Sciatic nerve (tissue), 2 donors: ENCODE measurements around the gene TMEM168. TPM values are rescaled to one million over a fixed set of nuclear protein-coding genes. Genes with fewer than 3 reads are reported as not detected.
"Not testable (repeated sequence)": the region's sequence is repeated elsewhere in the genome, so short reads cannot be mapped to it uniquely, and the experiment has no call there.

Experiments used
- ATAC-seq: fragments of 200-7000 bp; cut with Tn5 transposase; one replicate; pipeline ENCODE4 v1.9.1; 2020; ENCODE audit warnings: mild to moderate bottlenecking, moderate library complexity
- DNase-seq: peaks from one replicate; pipeline ENCODE4 v3.0.0-alpha.2; 2020; ENCODE audit warnings: low spot score
- intact Hi-C: fragments of 100-400 bp; cut with DNase I; formaldehyde crosslinking; loops from one replicate; pipeline ENCODE4 v1.14.2; 2022
- total RNA-seq: library from RNA; stranded (reverse); fragmentation: NEBNext Ultra II Directional; extraction: Animal tissue kit (Norgen Biotek cat#: 25700); gene quantifications from one replicate; pipeline ENCODE4 v1.2.1, GENCODE V29; 2021
- donor health status: DM: no; HTN: no; CAD: no.
- donor health status: DM: no; HTN: no; CAD: no.

Gene TMEM168, protein sequence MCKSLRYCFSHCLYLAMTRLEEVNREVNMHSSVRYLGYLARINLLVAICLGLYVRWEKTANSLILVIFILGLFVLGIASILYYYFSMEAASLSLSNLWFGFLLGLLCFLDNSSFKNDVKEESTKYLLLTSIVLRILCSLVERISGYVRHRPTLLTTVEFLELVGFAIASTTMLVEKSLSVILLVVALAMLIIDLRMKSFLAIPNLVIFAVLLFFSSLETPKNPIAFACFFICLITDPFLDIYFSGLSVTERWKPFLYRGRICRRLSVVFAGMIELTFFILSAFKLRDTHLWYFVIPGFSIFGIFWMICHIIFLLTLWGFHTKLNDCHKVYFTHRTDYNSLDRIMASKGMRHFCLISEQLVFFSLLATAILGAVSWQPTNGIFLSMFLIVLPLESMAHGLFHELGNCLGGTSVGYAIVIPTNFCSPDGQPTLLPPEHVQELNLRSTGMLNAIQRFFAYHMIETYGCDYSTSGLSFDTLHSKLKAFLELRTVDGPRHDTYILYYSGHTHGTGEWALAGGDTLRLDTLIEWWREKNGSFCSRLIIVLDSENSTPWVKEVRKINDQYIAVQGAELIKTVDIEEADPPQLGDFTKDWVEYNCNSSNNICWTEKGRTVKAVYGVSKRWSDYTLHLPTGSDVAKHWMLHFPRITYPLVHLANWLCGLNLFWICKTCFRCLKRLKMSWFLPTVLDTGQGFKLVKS
- total RNA-seq: 37.0 TPM

DNA sequence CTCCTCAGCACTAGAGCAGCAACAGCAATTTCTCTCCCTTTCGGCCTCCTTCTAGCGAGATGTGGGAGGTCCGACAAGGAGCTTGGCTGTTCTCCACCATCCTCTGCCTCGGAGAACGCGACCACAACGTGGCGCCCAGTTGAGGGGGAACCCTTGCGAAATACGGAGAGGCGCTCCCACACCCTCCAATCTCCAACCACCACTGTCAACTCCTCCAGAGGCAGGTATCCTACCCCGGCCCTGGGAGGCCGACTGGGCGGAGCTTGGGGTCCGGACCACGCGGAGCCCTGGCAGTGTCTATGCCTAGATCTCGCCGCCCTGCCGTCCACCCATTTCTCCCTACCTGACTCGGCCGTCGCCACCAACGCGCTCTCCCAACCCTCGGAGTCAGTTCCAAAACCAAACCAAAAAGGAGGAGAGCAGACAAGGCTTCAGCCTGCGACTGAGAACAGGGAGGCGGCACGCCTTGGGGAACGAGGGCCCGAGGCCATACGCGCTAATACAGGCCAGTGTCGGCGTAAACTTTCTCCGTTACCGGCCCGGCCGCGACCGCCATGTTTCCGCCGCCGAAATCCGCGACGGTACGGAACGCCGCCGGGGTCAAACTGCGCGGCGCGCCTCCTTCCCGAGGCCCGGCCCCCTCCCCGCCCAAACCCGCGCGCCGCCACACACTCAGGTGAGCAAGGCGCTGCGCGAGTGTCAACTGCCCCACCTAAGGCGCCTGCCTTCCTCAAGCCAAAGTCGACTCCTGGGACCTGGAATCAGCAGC, at the start of gene TMEM168:
Gene TMEM168 (minus strand): TSS at position 577 of the 769 bp plus-strand sequence. CDS start 5,568 bp downstream, outside the sequence.
- ATAC-seq (peak; percentile 94), DNase-seq (peak; percentile 85)
- intact Hi-C loops: no loop called here

DNA sequence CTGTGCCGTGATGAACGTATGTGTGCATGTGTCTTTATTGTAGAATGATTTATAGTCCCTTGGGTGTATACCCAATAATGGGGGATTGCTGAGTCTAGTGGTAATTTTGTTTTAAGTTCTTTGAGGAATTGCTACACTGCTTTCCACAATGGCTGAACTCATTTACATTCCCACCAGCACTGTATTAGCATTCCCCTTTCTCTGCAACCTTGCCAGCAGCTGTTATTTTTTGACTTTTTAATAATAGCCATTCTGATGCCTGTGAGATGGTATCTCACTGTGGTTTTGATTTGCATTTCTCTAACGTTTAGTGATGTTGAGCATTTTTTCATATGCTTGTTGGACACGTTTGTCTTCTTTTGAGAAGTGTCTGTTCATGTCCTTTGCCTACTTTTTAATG, 45.7 kb upstream of the TMEM168 start:
- DNase-seq, intact Hi-C loops, ATAC-seq: not testable (repeated sequence)

DNA sequence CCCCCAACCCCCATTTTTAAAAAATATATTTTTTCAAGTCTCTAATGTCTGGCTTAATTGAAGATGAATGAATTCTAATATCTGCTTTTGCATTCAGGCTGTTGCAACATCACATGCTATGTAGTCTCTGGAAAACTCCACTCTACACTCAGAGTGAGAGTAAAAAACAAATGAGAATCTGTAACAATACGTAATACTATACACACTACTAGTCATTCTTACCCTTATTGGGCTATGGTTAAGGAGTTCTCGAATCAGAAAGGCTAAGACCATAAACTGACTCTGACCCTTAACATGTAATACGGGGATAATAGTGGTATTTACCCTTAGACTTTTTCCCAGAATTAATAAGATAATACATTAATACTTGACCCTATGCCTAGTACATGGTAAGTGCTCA, 42.9 kb upstream of the TMEM168 start:
- ATAC-seq: no peak
- DNase-seq: no peak
- intact Hi-C loops: no loop called here

DNA sequence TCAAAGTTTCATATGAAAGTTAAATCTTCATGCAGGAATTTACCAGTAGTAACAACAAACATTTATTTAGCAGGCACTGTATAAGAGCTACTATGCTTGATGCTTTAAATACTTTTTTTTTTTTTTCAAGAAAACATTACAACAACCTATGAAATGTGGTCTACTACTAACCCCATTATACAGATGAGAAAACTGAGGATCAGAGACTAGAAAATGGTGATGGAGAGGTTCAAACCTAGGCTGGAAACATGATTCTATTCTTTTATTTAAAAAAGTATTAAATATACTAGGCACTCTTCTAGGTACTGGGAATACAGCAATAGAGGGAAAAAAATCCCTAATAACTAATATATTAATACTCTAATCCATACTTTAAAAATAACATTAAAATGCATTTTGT, 40.6 kb upstream of the TMEM168 start:
- DNase-seq (no peak), ATAC-seq (no peak)
- intact Hi-C loops: no loop called here

DNA sequence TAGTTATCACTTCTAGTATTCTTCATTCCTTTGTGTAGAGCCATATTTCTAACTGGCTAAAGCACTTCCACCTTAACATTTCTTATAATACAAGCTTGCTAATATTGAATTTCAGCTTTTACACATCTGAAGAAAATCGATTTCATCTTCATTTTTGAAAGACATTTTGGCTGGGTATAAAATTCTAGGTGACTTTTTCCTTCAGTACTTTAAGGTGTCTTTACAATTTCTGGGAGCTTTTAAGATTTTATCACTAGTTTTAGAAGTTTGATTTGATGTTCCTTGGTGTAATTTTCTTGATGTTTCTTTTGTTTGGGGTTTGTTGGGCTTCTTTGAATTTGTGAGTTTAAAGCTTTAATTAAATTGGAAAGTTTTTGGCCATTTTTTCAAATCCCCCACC, 38.5 kb upstream of the TMEM168 start:
- no peak for ATAC-seq
- intact Hi-C loops: no loop called here

DNA sequence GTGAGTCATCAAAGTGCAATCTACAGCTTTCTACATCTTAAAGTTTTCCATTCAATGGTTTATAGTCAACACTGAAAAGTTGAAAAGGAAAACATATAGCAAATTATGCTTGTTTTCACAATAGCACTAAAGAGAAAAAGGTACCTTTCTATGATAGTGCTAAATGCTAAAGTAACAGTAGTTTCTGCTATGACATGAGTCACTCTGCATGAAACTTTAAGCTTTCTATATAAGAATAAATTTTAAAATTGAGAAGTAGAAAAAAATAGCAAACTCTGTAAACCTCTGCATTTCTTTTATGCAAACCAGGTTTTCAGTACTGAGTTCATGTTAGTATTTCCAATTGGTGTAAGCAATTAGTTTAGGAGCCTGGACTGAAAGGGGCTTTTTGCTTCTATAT, 31.2 kb upstream of the TMEM168 start:
- intact Hi-C loops: no loop called here
- DNase-seq: no peak
- no peak for ATAC-seq

More for the DNA sequence above, 38.5 kb upstream of the TMEM168 start:
- no peak for DNase-seq

DNA sequence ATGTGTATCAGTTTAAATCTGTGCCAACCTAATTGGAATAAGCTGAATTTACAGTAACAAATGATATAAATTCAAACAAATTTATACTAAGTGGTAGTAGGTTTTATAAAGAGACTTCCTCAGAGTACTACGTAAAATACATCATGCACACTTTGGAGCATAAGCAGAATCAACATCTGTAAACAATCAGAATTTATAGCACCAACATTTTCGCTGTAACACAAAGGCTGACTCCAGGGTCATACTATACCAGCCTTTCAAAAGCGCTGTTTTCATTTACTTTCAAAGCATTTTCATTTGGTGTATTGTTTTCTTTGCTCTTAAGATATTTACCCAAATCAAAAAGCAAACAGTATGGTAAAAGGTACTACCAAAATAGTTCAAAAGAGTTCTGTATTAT, 29.3 kb upstream of the TMEM168 start:
- intact Hi-C loops: no loop called here
- no peak for DNase-seq
- no peak for ATAC-seq

DNA sequence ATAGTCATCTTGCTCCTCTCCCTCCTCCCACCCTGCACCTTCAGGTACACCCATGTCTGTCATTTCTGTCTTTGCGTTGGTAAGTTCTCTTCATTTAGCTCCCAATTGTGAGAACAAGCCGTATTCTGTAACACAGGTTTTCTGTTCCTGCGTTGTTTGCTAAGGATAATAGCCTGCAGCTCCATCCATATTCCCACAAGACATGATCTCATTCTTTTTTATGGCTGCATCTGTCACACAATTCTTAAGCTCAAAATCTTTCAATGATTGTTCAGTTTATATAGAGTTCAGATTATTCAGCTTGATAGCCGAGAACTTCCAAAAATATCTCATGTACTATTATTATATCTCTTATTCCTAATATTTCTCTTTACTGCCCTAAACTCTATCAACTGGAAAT, 16.0 kb upstream of the TMEM168 start:
- intact Hi-C loops: no loop called here
- DNase-seq (no peak), ATAC-seq (no peak)

DNA sequence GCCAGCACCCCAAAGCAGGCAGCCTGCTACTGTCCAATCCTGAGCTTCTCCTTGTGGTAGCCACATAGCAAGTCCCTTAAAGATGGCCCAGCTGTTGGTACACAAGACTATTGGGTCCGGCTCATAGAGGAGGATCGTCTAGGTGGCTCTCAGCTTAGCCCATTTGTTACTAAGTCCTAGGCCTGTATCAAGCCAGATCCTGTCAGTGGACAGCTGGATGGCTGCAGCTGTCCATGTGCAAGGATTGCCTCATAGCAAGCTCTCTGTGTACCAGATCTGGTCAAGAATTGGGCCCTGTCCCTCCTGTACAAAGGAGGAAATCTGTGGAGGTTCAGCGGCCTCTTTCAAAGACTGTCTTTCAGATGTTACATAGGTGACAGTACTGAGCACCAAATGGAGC, 12.2 kb upstream of the TMEM168 start:
- no peak for DNase-seq
- no peak for ATAC-seq
- intact Hi-C loops: no loop called here

DNA sequence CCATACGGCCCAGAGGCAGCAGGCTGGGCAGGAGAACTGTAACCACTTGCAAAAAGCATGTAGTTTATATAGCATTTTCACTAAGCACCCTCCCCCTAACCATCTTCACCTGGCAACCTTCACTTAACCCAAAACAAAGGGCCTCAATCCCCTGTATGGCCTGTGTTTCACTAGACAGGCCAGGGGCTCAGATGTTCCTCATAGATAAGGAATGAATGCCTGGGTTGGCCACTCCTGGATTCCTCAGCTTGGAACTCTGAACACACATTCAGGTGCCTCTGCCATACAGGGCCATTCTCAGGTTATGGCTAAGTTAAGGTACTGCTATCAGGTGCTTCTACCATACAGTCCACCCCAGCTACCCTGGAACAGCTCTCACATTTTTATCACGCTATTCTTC, 10.3 kb upstream of the TMEM168 start:
- intact Hi-C loops: no loop called here
- DNase-seq: no peak
- no peak for ATAC-seq

DNA sequence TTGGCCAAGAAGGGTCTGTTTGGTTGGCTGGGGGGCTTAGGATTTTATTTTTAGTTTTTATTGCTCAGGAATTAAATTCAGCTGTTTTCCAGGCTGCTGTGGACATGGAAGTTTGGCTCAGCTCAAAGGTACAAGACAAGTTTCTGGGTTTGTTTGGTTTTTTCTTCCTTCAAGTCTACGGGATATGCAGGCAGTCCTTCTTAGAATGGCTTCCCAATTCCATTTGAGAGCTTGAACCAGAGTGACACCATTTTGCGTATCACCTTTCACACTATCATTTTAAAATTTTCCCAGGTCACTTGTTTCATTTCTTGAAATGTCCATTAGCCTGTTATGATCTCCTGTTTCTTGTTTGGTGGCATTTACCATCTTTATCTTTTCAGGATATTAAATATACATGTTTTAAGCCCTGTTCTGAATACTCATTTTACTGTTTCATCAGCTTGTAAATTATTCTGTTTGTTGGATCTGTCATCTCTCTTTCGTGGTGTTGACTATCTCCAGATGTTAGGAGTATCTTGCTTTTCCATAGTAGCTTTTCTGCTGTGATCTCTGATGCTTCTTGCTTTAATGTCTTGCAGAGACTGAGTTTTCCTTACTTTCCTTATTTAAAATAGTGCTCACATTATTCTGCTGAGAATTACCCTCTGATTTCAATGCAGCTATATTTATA, 9.4 kb upstream of the TMEM168 start:
- ATAC-seq: no peak
- intact Hi-C loops: no loop called here

DNA sequence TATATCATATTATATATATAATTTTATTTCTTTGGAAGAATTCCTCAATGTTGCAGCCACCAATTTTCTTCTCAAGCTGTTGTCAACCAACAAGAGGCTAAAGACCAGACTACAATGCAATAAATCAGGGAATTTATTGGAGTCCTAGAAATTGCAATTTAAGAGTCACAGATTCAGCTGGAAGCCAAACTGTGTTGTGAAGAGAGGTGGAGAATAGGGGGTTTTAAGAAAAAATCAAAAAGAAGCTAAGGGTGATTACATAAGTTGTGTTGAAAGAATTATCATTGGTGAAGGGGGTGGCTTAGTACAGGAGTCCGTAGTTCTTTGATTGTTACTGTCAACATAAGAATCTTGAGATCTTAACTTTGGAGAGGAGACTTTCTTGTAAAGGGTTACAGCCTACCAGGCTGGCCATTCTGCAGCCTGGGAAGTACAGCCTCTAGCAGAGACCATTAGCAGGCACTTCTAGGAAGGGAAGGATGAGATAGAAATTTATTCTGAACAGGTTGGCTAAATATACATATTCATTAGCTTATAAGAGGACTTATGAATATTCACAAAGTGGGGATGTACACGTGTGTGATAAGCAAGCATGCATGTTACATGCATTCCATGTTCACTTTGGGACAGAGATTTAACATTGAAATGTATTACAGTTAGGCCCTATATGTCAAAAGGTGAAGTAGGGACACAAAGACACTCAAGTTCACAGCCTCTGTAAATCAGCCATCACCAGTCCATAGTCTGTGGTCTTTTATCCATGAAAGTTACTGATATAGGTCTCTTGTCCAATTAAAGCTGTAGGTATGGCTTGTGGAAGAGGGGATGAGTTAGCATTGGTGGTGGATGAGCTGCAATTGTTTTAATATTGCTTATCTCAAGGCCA, 8.3 kb upstream of the TMEM168 start:
- intact Hi-C loops: no loop called here
- DNase-seq (no peak), ATAC-seq (peak; percentile 26)

More for the DNA sequence above, 9.4 kb upstream of the TMEM168 start:
- DNase-seq: no peak

DNA sequence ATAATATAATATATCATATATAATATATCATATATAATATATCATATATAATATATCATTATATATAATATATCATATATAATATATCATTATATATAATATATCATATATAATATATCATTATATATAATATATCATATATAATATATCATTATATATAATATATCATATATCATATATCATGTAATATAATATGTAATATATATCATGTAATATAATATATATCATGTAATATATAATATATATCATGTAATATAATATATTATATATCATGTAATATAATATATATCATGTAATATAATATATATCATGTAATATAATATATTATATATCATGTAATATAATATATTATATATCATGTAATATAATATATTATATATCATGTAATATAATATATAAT, 6.4 kb upstream of the TMEM168 start:
- DNase-seq, ATAC-seq, intact Hi-C loops: not testable (repeated sequence)

DNA sequence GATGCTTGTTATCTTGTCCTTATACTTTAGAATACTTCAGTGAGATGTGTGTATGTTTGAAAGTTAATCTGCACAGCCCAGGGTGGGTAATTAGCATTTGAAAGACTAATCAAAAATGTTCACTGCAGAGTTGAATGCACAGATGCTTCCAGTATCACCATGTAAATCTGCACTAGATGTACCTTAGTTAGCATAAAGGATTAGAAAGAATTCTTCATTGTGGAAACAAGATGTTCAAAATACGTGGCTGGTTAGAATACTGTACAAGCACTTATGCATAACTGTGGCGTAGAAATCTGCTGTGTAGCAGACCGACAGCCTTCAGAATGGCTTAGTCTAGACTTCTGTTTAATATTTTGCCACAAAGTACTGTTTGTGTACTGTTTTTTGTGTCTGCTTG, 2.2 kb upstream of the TMEM168 start:
- ATAC-seq: no peak
- intact Hi-C loops: no loop called here
- no peak for DNase-seq

DNA sequence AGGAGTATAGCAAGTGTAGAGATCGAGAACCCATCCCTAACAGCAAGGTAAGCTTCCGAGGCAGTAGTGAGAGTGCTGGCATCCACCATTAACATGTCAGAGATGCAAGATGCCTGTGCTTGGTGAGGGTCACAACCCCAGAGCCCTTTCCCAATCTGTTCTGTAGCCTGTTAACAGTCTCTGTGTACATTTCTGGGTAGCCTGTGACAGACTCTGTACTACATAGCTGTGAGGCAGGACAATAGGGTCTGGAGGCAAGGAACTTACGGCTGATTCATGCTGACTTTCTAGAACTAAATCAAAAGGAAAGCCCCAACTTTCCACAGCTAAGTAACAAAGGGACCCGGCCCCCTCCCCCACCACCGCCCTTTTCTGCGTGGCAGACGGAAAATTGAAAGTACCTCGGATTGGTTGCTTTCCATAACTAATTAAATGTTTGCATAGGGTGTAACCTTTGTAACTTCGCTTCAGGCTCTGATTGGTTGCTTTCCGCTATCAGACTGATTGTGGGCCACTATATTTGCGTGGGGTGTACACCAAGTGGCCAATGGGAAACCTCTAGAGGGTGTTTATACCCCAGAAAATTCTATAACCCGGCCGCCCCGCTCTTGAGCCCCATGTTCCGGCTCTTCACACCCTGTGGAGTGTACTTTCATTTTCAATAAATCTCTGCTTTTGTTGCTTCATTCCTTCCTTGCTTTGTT, 1.4 kb upstream of the TMEM168 start:
- no peak for DNase-seq
- intact Hi-C loops: no loop called here
- no peak for ATAC-seq

DNA sequence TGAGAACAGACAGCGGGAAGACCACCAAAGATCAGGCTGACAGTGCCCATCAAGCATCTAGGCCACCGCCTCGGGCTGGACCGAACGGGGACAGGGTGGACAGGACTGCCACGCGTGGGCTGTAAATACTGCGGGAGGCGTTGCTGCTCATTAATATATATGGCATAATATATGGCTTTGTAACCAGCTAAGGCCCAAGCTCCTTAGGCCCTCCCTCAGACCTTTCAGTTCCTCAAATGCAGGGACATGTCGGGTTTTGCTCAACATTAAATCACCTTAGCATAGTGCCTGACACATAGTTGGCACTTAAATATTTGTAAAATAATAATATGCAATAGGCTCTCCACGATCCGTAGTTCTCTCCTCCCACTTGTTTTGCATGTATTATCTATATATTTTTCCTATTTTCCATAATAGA, 402 bp upstream of the TMEM168 start:
- no peak for ATAC-seq

DNA sequence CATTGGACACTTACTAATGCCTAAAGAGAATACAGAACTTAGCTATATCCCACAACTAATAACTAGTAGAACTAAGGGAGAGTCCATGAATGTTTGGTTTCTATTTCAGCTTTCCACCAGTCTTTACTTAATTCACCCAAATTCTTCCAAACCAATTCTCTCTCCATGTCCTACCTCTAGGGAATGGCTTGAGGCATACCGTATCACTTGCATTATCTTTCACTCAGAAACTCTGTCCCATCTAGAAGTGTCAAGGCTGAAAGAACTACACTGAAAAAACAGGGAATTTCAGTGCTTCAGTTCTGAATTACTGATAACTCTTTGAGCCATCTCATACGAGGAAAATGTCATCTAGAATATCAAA, 758 bp downstream of the TMEM168 start:
- no peak for DNase-seq
- peak; percentile 3 for ATAC-seq
- intact Hi-C loops: no loop called here

More for the DNA sequence above, 402 bp upstream of the TMEM168 start:
- intact Hi-C loops: no loop called here
- DNase-seq: no peak
